Effector memory CD4-positive, alpha-beta T cell (primary cell): ENCODE data around the gene COL7A1.

Experiments used
- DNase-seq, 3 donors: peaks; one replicate each; pipeline ENCODE4 v3.0.0-alpha.2; 2020
- H3K27ac ChIP-seq: 2 replicates; pipeline ENCODE4 v1.7.0; 2013; ENCODE audit warnings: mild to moderate bottlenecking, low read length, moderate library complexity; ENCODE audit not compliant: insufficient read depth, poor library complexity, severe bottlenecking
- H3K27me3 ChIP-seq: replicated peaks from 2 replicates; pipeline ENCODE4 v1.7.0; 2013; ENCODE audit warnings: mild to moderate bottlenecking, low read length; ENCODE audit not compliant: insufficient read depth, control insufficient read depth, poor library complexity, severe bottlenecking
- H3K36me3 ChIP-seq: 2 replicates; pipeline ENCODE4 v1.7.0; 2013; ENCODE audit warnings: mild to moderate bottlenecking, low read length, moderate library complexity; ENCODE audit not compliant: control insufficient read depth, insufficient read depth
- H3K4me1 ChIP-seq: 2 replicates; pipeline ENCODE4 v1.7.0; 2013; ENCODE audit warnings: low read length, mild to moderate bottlenecking; ENCODE audit not compliant: control insufficient read depth, insufficient read depth, poor library complexity, severe bottlenecking
- H3K4me3 ChIP-seq: 2 replicates; pipeline ENCODE4 v1.7.0; 2013; ENCODE audit warnings: low read length, low read depth, mild to moderate bottlenecking; ENCODE audit not compliant: insufficient read depth, poor library complexity, severe bottlenecking
- H3K9me3 ChIP-seq: 2 replicates; pipeline ENCODE4 v1.7.0; 2013; ENCODE audit warnings: mild to moderate bottlenecking, low read length, moderate library complexity; ENCODE audit not compliant: control insufficient read depth

Gene COL7A1

GRCh38 chr3:48599509-48600285, 4.6 kb upstream of the COL7A1 start:
- Histone ChIP-seq H3K36me3 (peaks cover 67% of the 10 kb centered on the region), H3K4me3 (no peak overlapping the region), H3K27me3 (no peaks in the 10 kb centered on the region), H3K4me1 (peaks cover 3% of the 10 kb centered on the region), H3K9me3 (no peaks in the 10 kb centered on the region), H3K27ac (no peak overlapping the region)
- no peak for DNase-seq

GRCh38 chr3:48599077-48599501, 4.0 kb upstream of the COL7A1 start:
- peaks cover 61% of the 10 kb centered on the region for H3K36me3 ChIP-seq
- peaks cover 5% of the 10 kb centered on the region for H3K4me1 ChIP-seq
- H3K27ac ChIP-seq = no peak overlapping the region

GRCh38 chr3:48598323-48599076, 3.4 kb upstream of the COL7A1 start:
- Histone ChIP-seq H3K36me3 (peaks cover 55% of the 10 kb centered on the region), H3K4me1 (peaks cover 5% of the 10 kb centered on the region)
- no peak for DNase-seq

More at GRCh38 chr3:48599077-48599501, 4.0 kb upstream of the COL7A1 start:
- Histone ChIP-seq H3K27me3 (peaks cover 4% of the 10 kb centered on the region), H3K9me3 (no peaks in the 10 kb centered on the region), H3K4me3 (no peak overlapping the region)
- DNase-seq = no peak

GRCh38 chr3:48597408-48597800, 2.3 kb upstream of the COL7A1 start:
- Histone ChIP-seq H3K4me1 (peaks cover 5% of the 10 kb centered on the region), H3K27me3 (peaks cover 11% of the 10 kb centered on the region), H3K4me3 (no peak overlapping the region), H3K27ac (no peak overlapping the region), H3K36me3 (peaks cover 44% of the 10 kb centered on the region), H3K9me3 (no peaks in the 10 kb centered on the region)
- DNase-seq = no peak

More at GRCh38 chr3:48598323-48599076, 3.4 kb upstream of the COL7A1 start:
- Histone ChIP-seq H3K9me3 (no peaks in the 10 kb centered on the region), H3K27ac (no peak overlapping the region), H3K27me3 (peaks cover 5% of the 10 kb centered on the region), H3K4me3 (no peak overlapping the region)

- no peak overlapping the region for H3K27ac ChIP-seq
- H3K4me3 ChIP-seq = no peak overlapping the region
- DNase-seq = no peak
- no peaks in the 10 kb centered on the region for H3K9me3 ChIP-seq
- H3K4me1 ChIP-seq = peaks cover 5% of the 10 kb centered on the region
- peaks cover 11% of the 10 kb centered on the region for H3K27me3 ChIP-seq
- H3K36me3 ChIP-seq = peaks cover 41% of the 10 kb centered on the region
These were observed 1.7 kb upstream of the COL7A1 start for GRCh38 chr3:48596676-48597407.

GRCh38 chr3:48596157-48596556, 1.0 kb upstream of the COL7A1 start:
- Histone ChIP-seq H3K9me3 (no peaks in the 10 kb centered on the region), H3K4me3 (no peak overlapping the region), H3K36me3 (peaks cover 34% of the 10 kb centered on the region), H3K27me3 (peaks cover 11% of the 10 kb centered on the region), H3K4me1 (peaks cover 5% of the 10 kb centered on the region), H3K27ac (no peak overlapping the region)
- no peak for DNase-seq

GRCh38 chr3:48595526-48596121, 495 bp upstream of the COL7A1 start:
- H3K27me3 ChIP-seq = peaks cover 11% of the 10 kb centered on the region
- DNase-seq = no peak
- H3K9me3 ChIP-seq = no peaks in the 10 kb centered on the region
- peaks cover 29% of the 10 kb centered on the region for H3K36me3 ChIP-seq
- H3K4me1 ChIP-seq = peaks cover 5% of the 10 kb centered on the region
- H3K4me3 ChIP-seq = no peak overlapping the region
- H3K27ac ChIP-seq = no peak overlapping the region

GRCh38 chr3:48594417-48595049, 596 bp downstream of the COL7A1 start:
- peaks cover 18% of the 10 kb centered on the region for H3K36me3 ChIP-seq
- no peak overlapping the region for H3K27ac ChIP-seq
- H3K4me1 ChIP-seq = peaks cover 5% of the 10 kb centered on the region
- no peak for DNase-seq
- H3K27me3 ChIP-seq = peaks cover 11% of the 10 kb centered on the region
- H3K9me3 ChIP-seq = no peaks in the 10 kb centered on the region
- H3K4me3 ChIP-seq = no peak overlapping the region

GRCh38 chr3:48593337-48593736, 1.8 kb downstream of the COL7A1 start:
- DNase-seq = no peak
- Histone ChIP-seq H3K27ac (no peak overlapping the region), H3K4me1 (peaks cover 5% of the 10 kb centered on the region), H3K36me3 (peaks cover 6% of the 10 kb centered on the region), H3K27me3 (peaks cover 11% of the 10 kb centered on the region), H3K9me3 (no peaks in the 10 kb centered on the region), H3K4me3 (no peak overlapping the region)
